CD14-positive monocyte (primary cell): Measurements from ENCODE around the gene CASD1. TPM values are rescaled to one million over a fixed set of nuclear protein-coding genes. Genes with fewer than 3 reads are reported as not detected.

Source experiments
- DNase-seq, 3 donors: peaks; one replicate each; pipeline ENCODE4 v3.0.0-alpha.2; 2011 to 2022
- H2AFZ ChIP-seq: 2 replicates; pipeline ENCODE4 v1.6.0; 2012; ENCODE audit warnings: mild to moderate bottlenecking, low read depth, low read length, inconsistent platforms; ENCODE audit not compliant: insufficient read depth, poor library complexity, severe bottlenecking
- H3K27ac ChIP-seq, 2 donors: 1 replicate in 1 of 2; 2 replicates in 1 of 2; pipeline ENCODE4 v1.5.1; 2012 to 2013; ENCODE audit warnings: low read length in 2 of 2, control low read depth in 1 of 2, inconsistent platforms in 1 of 2, low read depth in 1 of 2, mild to moderate bottlenecking in 1 of 2
- H3K27me3 ChIP-seq, 2 donors: one replicate each; pipeline versions ENCODE4 v1.6.0 to v1.6.1; 2011 to 2013; ENCODE audit warnings: low read length in 2 of 2; ENCODE audit not compliant: control insufficient read depth in 2 of 2, insufficient read depth in 2 of 2
- H3K36me3 ChIP-seq, 2 donors: replicated peaks in 1 of 2; 1 replicate in 1 of 2; 2 replicates in 1 of 2; pipeline versions ENCODE4 v1.5.1 to v1.6.1; 2012 to 2013; ENCODE audit warnings: low read length in 2 of 2, control low read depth in 1 of 2, inconsistent platforms in 1 of 2, mild to moderate bottlenecking in 1 of 2; ENCODE audit not compliant: insufficient read depth in 2 of 2, control insufficient read depth in 1 of 2
- H3K4me1 ChIP-seq, 2 donors: 1 replicate in 1 of 2; 2 replicates in 1 of 2; pipeline versions ENCODE4 v1.5.1 to v1.6.1; 2012 to 2013; ENCODE audit warnings: low read length in 2 of 2, control low read depth in 1 of 2, inconsistent platforms in 1 of 2, mild to moderate bottlenecking in 1 of 2, moderate library complexity in 1 of 2; ENCODE audit not compliant: insufficient read depth in 2 of 2, control insufficient read depth in 1 of 2
- H3K4me2 ChIP-seq: replicated peaks from 2 replicates; pipeline ENCODE3; 2012; ENCODE audit warnings: low read length, moderate library complexity, mild to moderate bottlenecking; ENCODE audit not compliant: poor library complexity, severe bottlenecking; ENCODE audit errors: extremely low read depth
- H3K4me3 ChIP-seq, 3 experiments: fragments of 200-600 bp in 1 of 3; sonication (generic) in 1 of 3; replicated peaks in 1 of 3; 1 replicate in 2 of 3; 2 replicates in 1 of 3; pipeline ENCODE4 v1.5.1; 2011 to 2013; ENCODE audit warnings: low read length in 3 of 3, mild to moderate bottlenecking in 3 of 3, control low read depth in 2 of 3, low read depth in 2 of 3, inconsistent platforms in 1 of 3, moderate library complexity in 1 of 3
- H3K79me2 ChIP-seq: 2 replicates; pipeline ENCODE4 v1.6.0; 2012; ENCODE audit warnings: mild to moderate bottlenecking, control low read depth, inconsistent platforms, low read length, moderate library complexity; ENCODE audit not compliant: insufficient read depth
- H3K9ac ChIP-seq: 2 replicates; pipeline ENCODE4 v1.6.0; 2017; ENCODE audit warnings: low read length, mild to moderate bottlenecking; ENCODE audit not compliant: insufficient read depth, poor library complexity, severe bottlenecking
- H3K9me3 ChIP-seq, 2 donors: replicated peaks in 1 of 2; 1 replicate in 1 of 2; 2 replicates in 1 of 2; pipeline versions ENCODE4 v1.5.1 to v1.6.1; 2012 to 2013; ENCODE audit warnings: low read length in 2 of 2, control low read depth in 1 of 2; ENCODE audit not compliant: control insufficient read depth in 1 of 2, insufficient read depth in 1 of 2
- H4K20me1 ChIP-seq: 2 replicates; pipeline ENCODE4 v1.6.0; 2012; ENCODE audit warnings: mild to moderate bottlenecking, low read length, control low read depth, moderate library complexity; ENCODE audit not compliant: insufficient read depth
- H3K27ac Mint-ChIP-seq, 7 donors: one replicate each; pipeline ENCODE4 v1.8.0; 2020; ENCODE audit warnings: mild to moderate bottlenecking in 7 of 7, mixed read lengths in 7 of 7, moderate library complexity in 6 of 7, inconsistent platforms in 2 of 7
- H3K27me3 Mint-ChIP-seq, 3 donors: one replicate each; pipeline ENCODE4 v1.8.0; 2021 to 2022; ENCODE audit warnings: low read depth in 3 of 3, mild to moderate bottlenecking in 3 of 3, mixed read lengths in 3 of 3, moderate library complexity in 3 of 3, inconsistent platforms in 1 of 3
- H3K36me3 Mint-ChIP-seq, 2 donors: one replicate each; pipeline ENCODE4 v1.8.0; 2020; ENCODE audit warnings: mixed read lengths in 2 of 2, inconsistent platforms in 1 of 2, mild to moderate bottlenecking in 1 of 2
- H3K4me1 Mint-ChIP-seq: one replicate; pipeline ENCODE4 v1.8.0; 2020; ENCODE audit warnings: mild to moderate bottlenecking, mixed read lengths
- H3K4me3 Mint-ChIP-seq, 2 donors: one replicate each; pipeline ENCODE4 v1.8.0; 2020; ENCODE audit warnings: mild to moderate bottlenecking in 2 of 2, mixed read lengths in 2 of 2, moderate library complexity in 1 of 2
- H3K9me3 Mint-ChIP-seq, 7 donors: one replicate each; pipeline ENCODE4 v1.8.0; 2020 to 2022; ENCODE audit warnings: mixed read lengths in 7 of 7, mild to moderate bottlenecking in 6 of 7, moderate library complexity in 6 of 7, inconsistent platforms in 2 of 7
- intact Hi-C, 2 donors: fragments of 100-400 bp; cut with micrococcal nuclease; formaldehyde crosslinking; loops; one replicate each; pipeline versions ENCODE4 v1.15.0 to v1.15.1; 2023
- polyA plus RNA-seq, 3 donors: library from polyadenylated mRNA; depleted of rRNA in 1 of 3; unstranded in 2 of 3; stranded (reverse) in 1 of 3; fragments of 300-500 nt in 2 of 3; fragments of >200 nt in 1 of 3; fragmentation: Illumina TruSeq in 2 of 3; gene quantifications; 1 replicate in 2 of 3; 2 replicates in 1 of 3; pipeline ENCODE4 v1.2.3, GENCODE V29; 2012 to 2021
- TF ChIP-seq, protein P1 (sequence below): fragments of 200-600 bp; IDR thresholded peaks from one replicate; pipeline ENCODE4 v1.8.0; 2022; ENCODE audit warnings: antibody characterized with exemption, mild to moderate bottlenecking

The CASD1 gene
- polyA plus RNA-seq, 3 donors = 2.0 to 4.4 (median 3.6) TPM

DNA sequence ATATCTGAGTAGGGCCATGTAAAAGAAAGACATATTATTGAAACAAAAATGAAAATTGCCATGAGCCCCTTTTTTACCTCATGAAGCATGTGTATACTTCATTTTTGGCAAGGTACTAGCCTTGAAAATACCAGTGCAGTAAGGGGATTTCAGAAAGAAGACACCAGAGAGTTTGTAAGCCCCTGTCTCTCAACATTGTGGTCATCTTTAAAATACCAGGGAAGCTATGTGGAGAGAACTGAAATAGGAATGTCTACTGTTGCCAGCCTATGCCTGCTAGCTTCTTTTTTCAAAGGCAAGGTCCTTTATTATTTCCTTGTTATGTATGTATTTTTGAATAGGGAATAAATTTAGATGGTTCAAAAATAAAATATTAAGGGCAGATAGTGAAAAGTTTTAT is 57.8 kb downstream of the CASD1 start:
- Histone ChIP-seq H3K9me3 (no peaks in the 10 kb centered on the region), H3K36me3 (no peaks in the 10 kb centered on the region), H3K4me1 (no peaks in the 10 kb centered on the region), H4K20me1 (no peaks in the 10 kb centered on the region), H3K9ac (no peak overlapping the region), H3K27ac (no peak overlapping the region), H2AFZ (no peak overlapping the region), H3K27me3 (no peaks in the 10 kb centered on the region), H3K4me2 (no peak overlapping the region), H3K4me3 (no peak overlapping the region), H3K79me2 (no peaks in the 10 kb centered on the region)
- H3K36me3 Mint-ChIP-seq = peaks cover 0 to 14% of the 10 kb centered on the region in 2 donors
- intact Hi-C loops = no loop called here
- TF ChIP-seq, protein P1, sequence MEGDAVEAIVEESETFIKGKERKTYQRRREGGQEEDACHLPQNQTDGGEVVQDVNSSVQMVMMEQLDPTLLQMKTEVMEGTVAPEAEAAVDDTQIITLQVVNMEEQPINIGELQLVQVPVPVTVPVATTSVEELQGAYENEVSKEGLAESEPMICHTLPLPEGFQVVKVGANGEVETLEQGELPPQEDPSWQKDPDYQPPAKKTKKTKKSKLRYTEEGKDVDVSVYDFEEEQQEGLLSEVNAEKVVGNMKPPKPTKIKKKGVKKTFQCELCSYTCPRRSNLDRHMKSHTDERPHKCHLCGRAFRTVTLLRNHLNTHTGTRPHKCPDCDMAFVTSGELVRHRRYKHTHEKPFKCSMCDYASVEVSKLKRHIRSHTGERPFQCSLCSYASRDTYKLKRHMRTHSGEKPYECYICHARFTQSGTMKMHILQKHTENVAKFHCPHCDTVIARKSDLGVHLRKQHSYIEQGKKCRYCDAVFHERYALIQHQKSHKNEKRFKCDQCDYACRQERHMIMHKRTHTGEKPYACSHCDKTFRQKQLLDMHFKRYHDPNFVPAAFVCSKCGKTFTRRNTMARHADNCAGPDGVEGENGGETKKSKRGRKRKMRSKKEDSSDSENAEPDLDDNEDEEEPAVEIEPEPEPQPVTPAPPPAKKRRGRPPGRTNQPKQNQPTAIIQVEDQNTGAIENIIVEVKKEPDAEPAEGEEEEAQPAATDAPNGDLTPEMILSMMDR = no peak
- no peak overlapping the region for H3K4me3 Mint-ChIP-seq
- H3K9me3 Mint-ChIP-seq = peaks cover 3 to 20% (median 8%) of the 10 kb centered on the region in 7 donors
- H3K4me1 Mint-ChIP-seq = peaks cover 2% of the 10 kb centered on the region
- H3K27me3 Mint-ChIP-seq = no peaks in the 10 kb centered on the region
- no peak for DNase-seq
- H3K27ac Mint-ChIP-seq = no peak overlapping the region

DNA sequence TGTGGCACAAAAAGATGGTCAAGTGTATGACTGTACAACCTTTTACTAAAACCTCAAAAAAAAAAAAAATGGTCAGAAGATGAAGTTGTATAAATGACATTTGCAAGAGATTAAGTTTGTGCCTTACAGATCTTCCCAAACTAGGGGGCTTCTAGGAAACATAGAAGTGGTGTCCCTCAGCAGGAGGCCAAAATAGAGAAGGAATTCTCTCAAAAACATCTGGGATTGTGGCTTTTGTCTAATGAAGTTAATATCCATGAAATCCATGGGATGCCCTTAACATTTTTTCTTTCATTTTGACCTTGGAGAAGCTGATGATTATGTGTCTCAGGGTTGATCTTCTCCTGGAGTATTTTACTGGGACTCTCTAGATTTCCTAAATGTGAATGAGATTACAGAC is 62.2 kb downstream of the CASD1 start:
- no peaks in the 10 kb centered on the region for H4K20me1 ChIP-seq
- Mint-ChIP-seq H3K4me3 (no peak overlapping the region), H3K36me3 (peaks cover 8 to 34% of the 10 kb centered on the region in 2 donors), H3K27ac (no peak overlapping the region), H3K4me1 (no peaks in the 10 kb centered on the region), H3K27me3 (no peaks in the 10 kb centered on the region), H3K9me3 (peaks cover 18 to 38% (median 33%) of the 10 kb centered on the region in 7 donors)
- peaks cover 0 to 20% of the 10 kb centered on the region in 2 donors for H3K9me3 ChIP-seq
- H3K36me3 ChIP-seq = peaks cover 0 to 13% of the 10 kb centered on the region in 2 donors
- no peak overlapping the region for H3K4me3 ChIP-seq
- no peaks in the 10 kb centered on the region for H3K79me2 ChIP-seq
- H2AFZ ChIP-seq = no peak overlapping the region
- no peak overlapping the region for H3K27ac ChIP-seq
- H3K27me3 ChIP-seq = no peaks in the 10 kb centered on the region
- no peak overlapping the region for H3K4me2 ChIP-seq
- H3K9ac ChIP-seq = no peak overlapping the region
- TF ChIP-seq, protein P1 = no peak
- intact Hi-C loops = no loop called here
- no peaks in the 10 kb centered on the region for H3K4me1 ChIP-seq
- DNase-seq = no peak
